GM19351 (cell line): ENCODE data around the gene TSTD2.
"Not testable (repeated sequence)": the region's sequence is repeated elsewhere in the genome, so short reads cannot be mapped to it uniquely, and the experiment has no call there.

Source experiments
- ATAC-seq: cut with Tn5 transposase; IDR thresholded peaks from one replicate; pipeline ENCODE4 v1.9.1; 2021; ENCODE audit warnings: mild to moderate bottlenecking, moderate library complexity; ENCODE audit not compliant: unreplicated experiment

The TSTD2 gene

DNA sequence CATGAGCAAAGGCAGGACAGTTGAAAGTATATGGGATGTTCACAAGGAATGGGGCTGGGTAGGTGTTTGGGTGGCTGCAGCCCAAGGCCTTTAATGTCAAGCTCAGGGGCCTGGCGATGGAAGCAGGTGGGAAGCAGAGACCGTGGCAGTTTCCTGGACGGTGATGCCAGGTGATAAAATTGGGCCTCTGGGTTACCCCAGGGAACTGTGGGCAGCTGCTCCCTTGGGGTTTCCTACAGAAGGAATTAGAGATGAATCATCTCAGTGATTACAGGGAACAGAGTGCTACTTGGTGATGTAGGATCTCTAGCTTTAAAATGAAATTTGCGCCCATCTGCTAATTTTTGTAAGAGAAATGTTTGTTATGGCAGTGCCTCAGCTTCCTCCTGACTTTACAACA lies 39.2 kb downstream of the TSTD2 start:
- no peak for ATAC-seq

DNA sequence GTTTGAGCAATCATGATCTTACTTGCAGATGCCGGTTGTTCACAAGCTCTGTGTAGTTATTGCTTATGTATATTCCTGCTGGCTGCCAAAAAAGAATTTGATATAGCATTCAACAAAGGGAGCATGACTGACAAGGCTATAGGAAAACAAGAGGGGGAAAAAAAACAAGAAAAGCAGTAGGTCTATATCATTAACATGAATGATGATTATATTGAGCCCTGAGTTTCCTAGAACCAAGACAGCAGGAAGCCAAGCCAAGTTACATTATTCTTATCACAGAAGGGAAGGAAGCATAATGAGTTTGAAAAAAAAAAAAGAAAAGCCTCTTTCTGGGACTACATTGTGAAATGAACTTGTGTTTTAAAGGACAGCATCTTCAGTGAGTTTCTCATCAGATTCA lies 41.0 kb downstream of the TSTD2 start:
- no peak for ATAC-seq

GRCh38 chr9:97591535-97591934 lies 41.6 kb downstream of the TSTD2 start:
- no peak for ATAC-seq

GRCh38 chr9:97586909-97587308 lies 46.3 kb downstream of the TSTD2 start:
- ATAC-seq, result not testable (repeated sequence)

DNA sequence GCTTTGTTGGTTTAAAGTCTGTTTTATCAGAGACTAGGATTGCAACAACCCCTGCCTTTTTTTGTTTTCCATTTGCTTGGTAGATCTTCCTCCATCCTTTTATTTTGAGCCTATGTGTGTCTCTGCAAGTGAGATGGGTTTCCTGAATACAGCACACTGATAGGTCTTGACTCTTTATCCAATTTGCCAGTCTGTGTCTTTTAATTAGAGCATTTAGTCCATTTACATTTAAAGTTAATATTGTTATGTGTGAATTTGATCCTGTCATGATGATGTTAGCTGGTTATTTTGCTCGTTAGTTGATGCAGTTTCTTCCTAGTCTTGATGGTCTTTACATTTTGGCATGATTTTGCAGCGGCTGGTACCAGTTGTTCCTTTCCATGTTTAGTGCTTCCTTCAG lies 48.4 kb downstream of the TSTD2 start:
- not testable (repeated sequence) for ATAC-seq

- ATAC-seq, result not testable (repeated sequence)
These were observed 51.6 kb downstream of the TSTD2 start for GRCh38 chr9:97581590-97581989.

DNA sequence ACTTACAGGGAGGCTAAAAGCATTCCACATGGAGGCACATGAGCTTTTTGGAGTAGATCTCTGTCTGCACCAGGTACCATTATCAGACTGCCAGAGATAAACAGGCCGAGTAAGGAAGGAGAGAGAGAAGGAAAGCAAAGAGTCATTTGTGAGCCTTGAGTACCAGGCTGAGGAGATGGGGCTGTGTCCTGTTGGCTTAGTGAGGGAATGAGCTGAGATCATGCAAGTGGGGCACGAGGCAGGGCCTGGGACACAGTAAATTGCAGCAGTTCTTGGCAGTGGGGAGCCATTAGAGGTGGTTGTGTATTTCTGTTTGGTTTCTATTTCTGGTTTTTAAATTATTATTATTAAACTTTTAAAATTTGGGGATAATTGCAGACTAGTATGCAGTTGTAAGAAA lies 53.3 kb downstream of the TSTD2 start:
- ATAC-seq, result no peak

DNA sequence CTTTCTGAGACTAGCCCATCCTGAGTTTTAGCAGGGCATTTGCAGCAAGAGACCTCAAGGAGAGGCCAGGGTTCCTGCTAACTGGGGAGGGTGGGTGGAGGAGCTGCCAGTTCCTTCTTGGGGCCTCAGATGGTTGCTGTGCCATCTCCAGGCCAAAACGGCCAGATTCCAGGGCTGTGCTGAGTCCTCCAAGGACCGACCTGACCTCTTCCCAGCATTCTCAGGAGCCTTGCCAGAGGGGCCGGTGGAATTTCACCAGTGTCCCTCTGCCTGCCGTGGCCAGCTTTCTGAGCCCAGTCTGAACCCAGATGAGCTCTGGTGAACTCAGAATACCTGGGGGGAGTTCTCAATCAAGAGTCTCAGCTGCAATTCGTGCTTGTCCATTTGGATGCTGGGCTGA lies 54.3 kb downstream of the TSTD2 start:
- no peak for ATAC-seq

- ATAC-seq, result no peak
These were observed 56.1 kb downstream of the TSTD2 start for GRCh38 chr9:97577051-97577450.

- ATAC-seq, result no peak
These were observed 57.4 kb downstream of the TSTD2 start for GRCh38 chr9:97575673-97576200.

DNA sequence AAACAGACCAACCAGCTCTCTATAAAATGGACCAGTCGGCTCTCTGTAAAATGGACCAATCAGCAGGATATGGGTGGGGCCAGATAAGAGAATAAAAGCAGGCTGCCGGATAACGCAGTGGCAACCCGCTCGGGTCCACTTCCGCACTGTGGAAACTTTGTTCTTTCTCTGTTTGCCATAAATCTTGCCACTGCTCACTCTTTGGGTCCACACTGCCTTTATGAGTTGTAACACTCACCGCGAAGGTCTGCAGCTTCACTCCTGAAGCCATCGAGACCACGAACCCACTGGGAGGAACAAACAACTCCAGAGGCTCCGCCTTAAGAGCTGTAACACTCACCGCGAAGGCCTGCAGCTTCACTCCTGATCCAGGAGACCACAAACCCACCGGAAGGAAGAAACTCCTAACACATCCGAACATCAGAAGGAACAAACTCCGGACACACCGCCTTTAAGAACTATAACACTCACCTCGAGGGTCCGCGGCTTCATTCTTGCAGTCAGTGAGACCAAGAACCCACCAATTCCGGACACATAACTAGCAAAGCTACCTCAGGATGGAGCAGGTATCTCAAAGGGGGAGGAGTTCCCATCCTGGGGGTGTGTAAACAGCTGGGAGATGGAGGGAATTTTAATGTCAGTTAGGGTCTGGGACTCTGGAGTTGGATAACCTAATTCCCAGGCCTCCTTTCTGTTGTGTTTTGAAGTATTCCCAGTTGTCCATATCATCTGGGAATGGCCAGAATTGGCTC lies 58.1 kb downstream of the TSTD2 start:
- not testable (repeated sequence) for ATAC-seq

GRCh38 chr9:97574101-97574571 lies 59.0 kb downstream of the TSTD2 start:
- not testable (repeated sequence) for ATAC-seq

DNA sequence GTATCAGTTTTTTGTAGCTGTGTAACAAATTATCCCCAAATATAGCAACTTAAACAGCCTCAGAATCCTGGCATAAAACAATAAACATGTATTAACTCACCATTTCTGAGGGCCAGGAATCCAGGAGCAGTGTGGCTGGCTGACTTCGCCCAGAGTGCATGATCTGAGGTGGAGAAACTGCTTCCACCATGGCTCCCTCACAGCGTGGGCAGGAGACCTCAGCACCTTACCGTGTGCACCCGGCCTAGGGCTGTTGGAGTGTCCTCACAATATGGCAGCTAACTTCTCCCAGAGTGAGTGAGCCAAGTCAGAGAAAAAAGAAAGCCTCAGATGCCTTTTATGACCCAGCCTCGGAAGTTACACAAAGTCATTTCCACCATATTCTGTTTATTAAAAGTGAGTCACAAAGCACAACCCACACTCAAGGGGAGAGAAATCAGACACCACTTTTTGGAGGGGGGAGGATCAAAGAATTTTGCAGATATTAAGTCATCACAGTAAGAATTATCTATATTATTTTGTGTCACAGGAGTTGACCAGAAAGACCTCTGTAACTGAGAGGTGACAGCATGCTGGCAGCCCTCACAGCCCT lies 59.6 kb downstream of the TSTD2 start:
- no peak for ATAC-seq

- ATAC-seq, result no peak
These were observed 60.2 kb downstream of the TSTD2 start for GRCh38 chr9:97572892-97573365.

- no peak for ATAC-seq
These were observed 60.8 kb downstream of the TSTD2 start for GRCh38 chr9:97572196-97572891.

DNA sequence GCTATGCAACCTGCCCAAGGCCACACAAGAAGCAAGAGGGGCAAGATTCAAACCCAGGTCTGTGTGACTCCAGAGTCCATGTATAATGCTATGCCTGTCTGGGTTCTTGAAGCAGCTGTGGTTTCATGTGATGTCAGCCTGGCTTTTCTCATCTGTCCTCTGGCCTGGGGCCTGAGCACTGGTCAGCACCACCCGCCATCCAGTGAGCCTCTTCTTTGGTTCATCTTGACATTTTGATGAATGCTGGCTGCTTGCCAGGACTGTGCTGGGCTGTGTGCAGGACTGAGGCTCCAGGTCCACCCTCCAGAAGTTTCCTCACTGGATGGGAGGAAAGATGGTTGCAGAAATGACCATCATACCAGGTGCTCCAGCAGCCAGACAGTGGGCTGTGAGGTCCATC lies 61.5 kb downstream of the TSTD2 start:
- no peak for ATAC-seq

DNA sequence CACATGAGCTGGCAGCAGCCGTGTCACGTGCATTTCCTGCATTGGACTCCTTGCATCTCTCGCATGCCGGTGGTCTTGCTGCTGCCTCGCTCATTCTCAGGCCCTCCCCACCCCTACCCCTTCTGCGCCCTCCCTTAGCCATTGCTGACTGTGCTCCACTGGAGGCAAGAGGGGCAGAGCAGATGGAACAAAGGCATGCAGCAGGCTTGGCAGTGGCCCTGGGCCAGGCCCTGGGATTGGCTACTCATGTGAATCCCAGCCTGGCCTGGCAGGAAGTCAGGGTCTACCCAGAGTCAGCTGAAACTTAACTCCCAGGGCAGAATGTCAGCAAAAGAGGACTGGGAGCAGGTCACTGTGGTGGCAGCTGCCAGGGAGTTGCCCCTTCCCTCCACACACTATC lies 62.3 kb downstream of the TSTD2 start:
- no peak for ATAC-seq

DNA sequence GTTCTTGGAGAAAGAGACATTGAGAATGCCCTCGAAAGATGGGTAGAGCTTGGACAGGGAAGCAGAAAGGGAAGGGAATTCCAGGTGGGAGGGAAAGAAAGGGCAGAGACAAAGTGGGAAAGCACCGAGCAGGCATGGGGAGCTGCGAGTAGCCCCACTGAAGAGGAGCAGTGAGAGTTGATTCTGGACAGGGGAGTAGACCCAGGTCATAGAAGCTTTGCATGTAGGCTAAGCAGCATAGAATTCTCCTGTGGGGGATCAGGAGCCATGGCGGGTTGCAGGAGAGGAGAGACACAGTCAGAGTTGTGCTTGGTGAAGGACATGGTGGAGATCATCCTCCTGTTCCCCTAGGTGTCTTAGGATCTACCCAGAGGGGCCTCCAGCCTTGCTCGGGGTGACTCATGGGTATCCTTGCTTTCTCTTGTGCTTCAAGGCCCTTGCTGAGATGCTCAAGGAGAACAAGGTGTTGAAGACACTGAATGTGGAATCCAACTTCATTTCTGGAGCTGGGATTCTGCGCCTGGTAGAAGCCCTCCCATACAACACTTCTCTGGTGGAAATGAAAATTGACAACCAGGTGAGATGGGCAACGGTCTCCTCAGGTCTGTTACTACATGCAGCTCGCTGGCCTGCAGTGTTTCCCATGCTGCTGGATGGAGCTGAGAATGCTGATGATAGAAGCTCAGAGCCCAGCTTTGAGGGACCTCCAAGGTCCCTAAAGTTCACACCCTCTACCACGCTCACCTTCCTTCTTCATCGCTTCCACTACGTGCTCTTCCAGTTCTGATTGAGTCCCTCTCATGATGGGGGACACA lies 64.5 kb downstream of the TSTD2 start:
- no peak for ATAC-seq

- ATAC-seq, result no peak
These were observed 65.3 kb downstream of the TSTD2 start for GRCh38 chr9:97567894-97568202.

GRCh38 chr9:97567182-97567893 lies 65.8 kb downstream of the TSTD2 start:
- no peak for ATAC-seq
